B cell (primary cell): ENCODE measurements around the gene RTL1. TPM values are rescaled to one million over a fixed set of nuclear protein-coding genes. Genes with fewer than 3 reads are reported as not detected.

Experiments
- ATAC-seq: fragments of 200-7000 bp; cut with Tn5 transposase; one replicate; pipeline ENCODE4 v1.10.0; 2021; ENCODE audit warnings: low read depth, mild to moderate bottlenecking, moderate number of reproducible peaks, moderate library complexity
- CTCF ChIA-PET: fragments of 350-600 bp; sonication (Branson Sonifier 250); formaldehyde crosslinking; loops from one replicate; lab custom pipeline; 2021; ENCODE audit warnings: antibody characterized with exemption, inconsistent platforms; lab: Charles Lee
- POLR2A ChIA-PET: fragments of 350-600 bp; sonication (Branson Sonifier 250); formaldehyde crosslinking; loops from one replicate; lab custom pipeline; 2021; ENCODE audit warnings: antibody characterized with exemption; lab: Charles Lee
- DNase-seq: peaks from one replicate; pipeline ENCODE4 v3.0.0; 2013
- H2AFZ ChIP-seq: 2 replicates; pipeline ENCODE4 v1.6.1; 2012; ENCODE audit warnings: mild to moderate bottlenecking, low read depth, low read length; ENCODE audit not compliant: insufficient read depth, poor library complexity, severe bottlenecking
- H3K27ac ChIP-seq, 2 donors: 1 replicate in 1 of 2; 2 replicates in 1 of 2; pipeline ENCODE4 v1.5.1; 2012 to 2013; ENCODE audit warnings: low read length in 2 of 2, mild to moderate bottlenecking in 2 of 2, moderate library complexity in 1 of 2
- H3K27me3 ChIP-seq, 4 experiments: fragments of 200-600 bp in 1 of 4; sonication (generic) in 1 of 4; replicated peaks in 1 of 4; 1 replicate in 2 of 4; 2 replicates in 2 of 4; pipeline versions ENCODE4 v1.6.1 to v1.7.0; 2013 to 2016; ENCODE audit warnings: low read length in 3 of 4, mild to moderate bottlenecking in 2 of 4, mixed read lengths in 1 of 4, moderate library complexity in 1 of 4; ENCODE audit not compliant: insufficient read depth in 4 of 4, control insufficient read depth in 3 of 4; ENCODE audit errors: control extremely low read depth in 1 of 4
- H3K36me3 ChIP-seq, 2 experiments: replicated peaks in 1 of 2; 1 replicate in 1 of 2; 2 replicates in 1 of 2; pipeline versions ENCODE4 v1.6.1 to v1.7.1; 2013; ENCODE audit warnings: low read length in 1 of 2; ENCODE audit not compliant: insufficient read depth in 2 of 2, control insufficient read depth in 1 of 2; ENCODE audit errors: control extremely low read depth in 1 of 2, extremely low read depth in 1 of 2
- H3K4me1 ChIP-seq, 2 donors: fragments of 200-600 bp in 1 of 2; sonication (generic) in 1 of 2; 1 replicate in 1 of 2; 2 replicates in 1 of 2; pipeline versions ENCODE4 v1.5.1 to v1.6.1; 2013 to 2017; ENCODE audit warnings: low read length in 2 of 2; ENCODE audit not compliant: control insufficient read depth in 2 of 2, insufficient read depth in 2 of 2
- H3K4me2 ChIP-seq: replicated peaks from 2 replicates; pipeline ENCODE3; 2012; ENCODE audit warnings: mild to moderate bottlenecking, low read depth, low read length; ENCODE audit not compliant: poor library complexity, severe bottlenecking
- H3K4me3 ChIP-seq, 5 experiments: fragments of 200-600 bp in 1 of 5; sonication (generic) in 1 of 5; 1 replicate in 3 of 5; 2 replicates in 2 of 5; pipeline versions ENCODE4 v1.5.1 to v1.7.0; 2011 to 2016; ENCODE audit warnings: low read length in 4 of 5, mild to moderate bottlenecking in 4 of 5, low read depth in 2 of 5, control low read depth in 1 of 5, moderate library complexity in 1 of 5; ENCODE audit not compliant: insufficient read depth in 1 of 5; ENCODE audit errors: control extremely low read depth in 1 of 5, extremely low read depth in 1 of 5
- H3K79me2 ChIP-seq: fragments of 200-600 bp; sonication (generic); one replicate; pipeline ENCODE4 v1.6.0; 2016; ENCODE audit warnings: low read length; ENCODE audit not compliant: control insufficient read depth, insufficient read depth
- H3K9ac ChIP-seq: fragments of 200-600 bp; sonication (generic); 2 replicates; pipeline ENCODE4 v1.6.1; 2017; ENCODE audit warnings: mild to moderate bottlenecking, low read length, moderate library complexity
- H3K9me3 ChIP-seq, 3 donors: one replicate each; pipeline versions ENCODE4 v1.6.1 to v1.7.1; 2013; ENCODE audit warnings: low read length in 2 of 3; ENCODE audit not compliant: control insufficient read depth in 2 of 3, insufficient read depth in 1 of 3; ENCODE audit errors: control extremely low read depth in 1 of 3
- H4K20me1 ChIP-seq: 2 replicates; pipeline ENCODE4 v1.6.0; 2012; ENCODE audit warnings: mild to moderate bottlenecking, low read length; ENCODE audit not compliant: insufficient read depth, control insufficient read depth, poor library complexity, severe bottlenecking
- H3K27ac Mint-ChIP-seq: one replicate; pipeline ENCODE4 v1.8.0; 2021; ENCODE audit warnings: mixed read lengths
- H3K27me3 Mint-ChIP-seq: one replicate; pipeline ENCODE4 v1.8.0; 2021; ENCODE audit warnings: mixed read lengths
- H3K4me1 Mint-ChIP-seq: one replicate; pipeline ENCODE4 v1.8.0; 2021; ENCODE audit warnings: mixed read lengths
- H3K4me3 Mint-ChIP-seq: one replicate; pipeline ENCODE4 v1.8.0; 2021; ENCODE audit warnings: mixed read lengths
- H3K9me3 Mint-ChIP-seq: one replicate; pipeline ENCODE4 v1.8.0; 2022; ENCODE audit warnings: mixed read lengths; ENCODE audit not compliant: insufficient read depth
- EZH2 ChIP-seq: IDR thresholded peaks from 2 replicates; pipeline ENCODE4 v1.6.1; 2012; ENCODE audit warnings: borderline replicate concordance, low read depth, mild to moderate bottlenecking, moderate library complexity, low read length; ENCODE audit not compliant: insufficient read depth, poor library complexity, severe bottlenecking
- WGBS: methylation state at CpG from one replicate; pipeline ENCODE4 v1.1.5; 2013; ENCODE audit warnings: missing lambda C conversion rate; ENCODE audit not compliant: insufficient coverage; 5-methylcytosine and 5-hydroxymethylcytosine counted together
- intact Hi-C: fragments of 100-400 bp; cut with micrococcal nuclease; formaldehyde crosslinking; loops from one replicate; pipeline ENCODE4 v1.10.0; 2022
- polyA plus RNA-seq: library from polyadenylated mRNA; depleted of rRNA; stranded (reverse); fragments of >200 nt; gene quantifications from 2 replicates; pipeline ENCODE4 v1.2.3, GENCODE V29; 2012
- total RNA-seq, 2 donors: library from RNA; stranded (reverse); fragments of 120-200 nt in 1 of 2; gene quantifications; 1 replicate in 1 of 2; 2 replicates in 1 of 2; pipeline versions ENCODE4 v1.2.3 to v1.2.4, GENCODE V29; 2013 to 2022
- TF ChIP-seq, protein P1 (sequence below): fragments of 200-600 bp; IDR thresholded peaks from one replicate; pipeline ENCODE4 v1.8.0; 2022; ENCODE audit warnings: antibody characterized with exemption, mild to moderate bottlenecking

The RTL1 gene
- total and polyA plus RNA-seq, 2 donors (not counting 1 experiment from before 2014, with no cell fraction given) = not detected

DNA sequence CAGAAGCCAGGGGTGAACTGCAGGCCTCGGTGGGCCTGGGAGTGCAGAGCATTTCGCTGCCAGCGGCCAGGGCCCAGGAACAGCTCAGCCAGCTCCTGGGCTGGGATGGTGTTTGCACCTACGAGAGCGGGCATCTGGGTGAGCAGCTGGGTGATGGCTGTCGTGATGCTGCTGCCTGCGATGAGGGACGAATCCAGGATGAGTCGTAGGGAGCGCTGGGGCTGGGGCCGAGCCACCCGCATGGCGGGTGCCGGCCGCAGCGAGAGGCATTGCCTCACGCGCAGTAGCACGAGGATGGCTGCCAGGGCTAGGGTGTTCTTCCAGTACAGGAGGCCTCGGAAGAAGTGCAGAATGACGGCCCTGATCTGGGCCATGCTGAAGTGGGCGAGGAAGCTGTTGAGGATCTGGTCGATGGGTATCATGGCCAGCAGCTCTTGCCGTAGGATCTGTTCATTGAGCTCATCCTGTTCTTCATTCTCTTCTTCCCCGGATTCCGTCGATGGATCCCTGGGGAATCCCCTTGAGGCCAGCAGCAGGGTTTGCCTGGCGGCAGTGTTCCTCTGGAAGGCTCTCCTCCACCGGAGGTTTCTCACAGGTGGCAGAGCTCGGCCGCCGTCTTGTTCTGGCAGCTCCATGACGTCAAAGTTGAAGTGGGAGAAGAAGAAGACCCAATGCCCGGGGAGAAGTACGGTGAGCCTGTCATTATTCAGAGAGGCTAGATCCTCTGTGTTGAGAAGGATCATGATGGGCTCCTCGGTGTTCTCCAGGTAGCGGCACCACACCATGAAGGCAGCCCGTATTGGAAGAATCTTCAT is 22.1 kb downstream of the RTL1 start:
- Histone ChIP-seq H3K27ac (no peak overlapping the region), H3K36me3 (no peaks in the 10 kb centered on the region), H4K20me1 (no peaks in the 10 kb centered on the region), H2AFZ (no peak overlapping the region), H3K4me2 (no peak overlapping the region), H3K79me2 (no peaks in the 10 kb centered on the region), H3K9me3 (peaks cover 0 to 44% (median 0%) of the 10 kb centered on the region in 3 donors), H3K4me3 (no peak overlapping the region), H3K4me1 (no peaks in the 10 kb centered on the region), H3K27me3 (no peaks in the 10 kb centered on the region), H3K9ac (no peak overlapping the region)
- peaks cover 4% of the 10 kb centered on the region for H3K9me3 Mint-ChIP-seq
- 96% methylated on average over 38 of the region's 38 CpGs for WGBS
- intact Hi-C loops = no loop called here
- no peak overlapping the region for H3K27ac Mint-ChIP-seq
- CTCF ChIA-PET = no interaction called here
- no peak for DNase-seq
- TF ChIP-seq, protein P1, sequence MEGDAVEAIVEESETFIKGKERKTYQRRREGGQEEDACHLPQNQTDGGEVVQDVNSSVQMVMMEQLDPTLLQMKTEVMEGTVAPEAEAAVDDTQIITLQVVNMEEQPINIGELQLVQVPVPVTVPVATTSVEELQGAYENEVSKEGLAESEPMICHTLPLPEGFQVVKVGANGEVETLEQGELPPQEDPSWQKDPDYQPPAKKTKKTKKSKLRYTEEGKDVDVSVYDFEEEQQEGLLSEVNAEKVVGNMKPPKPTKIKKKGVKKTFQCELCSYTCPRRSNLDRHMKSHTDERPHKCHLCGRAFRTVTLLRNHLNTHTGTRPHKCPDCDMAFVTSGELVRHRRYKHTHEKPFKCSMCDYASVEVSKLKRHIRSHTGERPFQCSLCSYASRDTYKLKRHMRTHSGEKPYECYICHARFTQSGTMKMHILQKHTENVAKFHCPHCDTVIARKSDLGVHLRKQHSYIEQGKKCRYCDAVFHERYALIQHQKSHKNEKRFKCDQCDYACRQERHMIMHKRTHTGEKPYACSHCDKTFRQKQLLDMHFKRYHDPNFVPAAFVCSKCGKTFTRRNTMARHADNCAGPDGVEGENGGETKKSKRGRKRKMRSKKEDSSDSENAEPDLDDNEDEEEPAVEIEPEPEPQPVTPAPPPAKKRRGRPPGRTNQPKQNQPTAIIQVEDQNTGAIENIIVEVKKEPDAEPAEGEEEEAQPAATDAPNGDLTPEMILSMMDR = no peak
- no peak for TF ChIP-seq EZH2
- no peaks in the 10 kb centered on the region for H3K27me3 Mint-ChIP-seq
- H3K4me3 Mint-ChIP-seq = no peak overlapping the region
- no peaks in the 10 kb centered on the region for H3K4me1 Mint-ChIP-seq
- no peak for ATAC-seq
- POLR2A ChIA-PET = no interaction called here
